Activated CD4-positive, alpha-beta T cell treated with anti-CD3 and anti-CD28 coated beads, Interleukin-2, amount 10 ng/mL, durations not matched to agents 24 days and 14 days (primary cell): ENCODE results near the gene NPFFR2. TPM values are rescaled to one million over a fixed set of nuclear protein-coding genes. Genes with fewer than 3 reads are reported as not detected.
"Not testable (repeated sequence)": the region's sequence is repeated elsewhere in the genome, so short reads cannot be mapped to it uniquely, and the experiment has no call there.

Source experiments
- DNase-seq: peaks from one replicate; pipeline ENCODE4 v3.0.0; 2022
- H3K27ac Mint-ChIP-seq: one replicate; pipeline ENCODE4 v1.8.0; 2022; ENCODE audit warnings: mild to moderate bottlenecking, mixed read lengths
- H3K27me3 Mint-ChIP-seq: one replicate; pipeline ENCODE4 v1.8.0; 2022; ENCODE audit warnings: mixed read lengths
- H3K36me3 Mint-ChIP-seq: one replicate; pipeline ENCODE4 v1.8.0; 2022; ENCODE audit warnings: low read depth, mild to moderate bottlenecking, mixed read lengths
- H3K4me1 Mint-ChIP-seq: one replicate; pipeline ENCODE4 v1.8.0; 2021; ENCODE audit warnings: mixed read lengths
- H3K4me3 Mint-ChIP-seq: one replicate; pipeline ENCODE4 v1.8.0; 2022; ENCODE audit warnings: mild to moderate bottlenecking, moderate library complexity, mixed read lengths
- H3K9me3 Mint-ChIP-seq: one replicate; pipeline ENCODE4 v1.8.0; 2021; ENCODE audit warnings: mixed read lengths
- intact Hi-C: fragments of 100-400 bp; cut with micrococcal nuclease; formaldehyde crosslinking; loops from one replicate; pipeline ENCODE4 v1.15.1; 2023
- total RNA-seq: library from RNA; stranded (reverse); gene quantifications from 2 replicates; pipeline ENCODE4 v1.2.3, GENCODE V29; 2022

The NPFFR2 gene
- total RNA-seq, 1 donor from 2014 or later = not detected

DNA sequence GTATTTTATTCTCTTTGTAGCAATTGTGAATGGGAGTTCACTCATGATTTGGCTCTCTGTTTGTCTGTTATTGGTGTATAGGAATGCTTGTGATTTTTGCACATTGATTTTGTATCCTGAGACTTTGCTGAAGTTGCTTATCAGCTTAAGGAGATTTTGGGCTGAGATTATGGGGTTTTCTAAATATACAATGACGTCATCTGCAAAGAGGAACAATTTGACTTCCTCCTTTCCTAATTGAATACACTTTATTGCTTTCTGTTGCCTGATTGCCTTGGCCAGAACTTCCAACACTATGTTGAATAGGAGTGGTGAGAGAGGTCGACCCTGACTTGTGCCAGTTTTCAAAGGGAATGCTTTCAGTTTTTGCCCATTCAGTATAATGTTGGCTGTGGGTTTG is 108.2 kb downstream of the NPFFR2 start:
- H3K27me3 Mint-ChIP-seq, intact Hi-C loops, H3K4me3 Mint-ChIP-seq: not testable (repeated sequence)

DNA sequence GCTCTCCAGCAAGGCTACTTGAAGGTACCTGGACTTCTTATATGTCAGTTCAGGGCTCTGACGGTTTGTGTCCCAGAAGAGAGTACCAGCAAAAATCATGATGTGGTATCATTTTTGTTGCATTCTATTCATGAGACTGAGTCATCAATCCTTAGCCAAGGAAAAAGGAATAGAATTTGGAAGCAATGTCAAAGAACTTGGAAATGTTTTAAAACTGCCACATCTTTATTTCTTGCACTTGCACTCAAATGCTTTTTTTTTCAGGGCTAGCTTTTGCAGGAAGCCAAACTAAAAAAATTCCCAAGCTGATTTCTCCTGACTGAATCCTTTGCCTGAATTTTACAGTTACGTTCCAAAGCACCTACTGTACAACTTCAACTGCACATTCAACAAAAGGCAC is 112.4 kb downstream of the NPFFR2 start:
- Mint-ChIP-seq H3K27me3 (no peaks in the 10 kb centered on the region), H3K4me1 (no peaks in the 10 kb centered on the region), H3K27ac (no peak overlapping the region), H3K36me3 (no peaks in the 10 kb centered on the region), H3K9me3 (no peaks in the 10 kb centered on the region), H3K4me3 (no peak overlapping the region)
- DNase-seq = no peak
- intact Hi-C loops = no loop called here

More for the DNA sequence above, 108.2 kb downstream of the NPFFR2 start:
- not testable (repeated sequence) for H3K4me1 Mint-ChIP-seq, H3K36me3 Mint-ChIP-seq, H3K27ac Mint-ChIP-seq, DNase-seq, H3K9me3 Mint-ChIP-seq

DNA sequence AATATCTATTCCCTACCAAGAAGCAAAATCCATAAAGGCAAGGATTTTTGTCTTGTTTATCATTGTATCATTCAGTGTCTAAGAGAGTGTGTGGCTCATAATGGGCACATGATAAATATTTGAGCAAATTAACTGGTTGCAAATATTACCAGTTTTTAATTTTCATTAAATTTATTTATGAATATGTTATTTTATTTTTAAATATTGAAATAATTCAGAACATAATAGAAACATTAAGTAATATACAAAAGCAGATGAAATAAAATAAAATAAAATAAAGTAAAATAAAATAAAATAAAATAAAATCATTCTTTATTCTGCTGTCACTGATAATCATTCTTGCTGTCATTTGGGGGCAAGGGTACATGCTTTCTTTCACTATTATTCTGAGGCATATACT is 120.9 kb downstream of the NPFFR2 start:
- Mint-ChIP-seq H3K4me1 (no peaks in the 10 kb centered on the region), H3K27me3 (no peaks in the 10 kb centered on the region), H3K36me3 (no peaks in the 10 kb centered on the region), H3K27ac (no peak overlapping the region), H3K4me3 (no peak overlapping the region), H3K9me3 (no peaks in the 10 kb centered on the region)
- no peak for DNase-seq
- intact Hi-C loops = no loop called here

GRCh38 chr4:72153634-72154033 is 121.8 kb downstream of the NPFFR2 start:
- H3K27ac Mint-ChIP-seq, H3K9me3 Mint-ChIP-seq, H3K36me3 Mint-ChIP-seq, H3K4me3 Mint-ChIP-seq, intact Hi-C loops, H3K27me3 Mint-ChIP-seq, H3K4me1 Mint-ChIP-seq, DNase-seq: not testable (repeated sequence)

- H3K4me1 Mint-ChIP-seq, H3K27ac Mint-ChIP-seq, H3K4me3 Mint-ChIP-seq, H3K27me3 Mint-ChIP-seq, DNase-seq, intact Hi-C loops, H3K36me3 Mint-ChIP-seq: not testable (repeated sequence)
- peaks cover 10% of the 10 kb centered on the region for H3K9me3 Mint-ChIP-seq
Measured at GRCh38 chr4:72169285-72169684, 137.5 kb downstream of the NPFFR2 start.

- Mint-ChIP-seq H3K4me3 (no peak overlapping the region), H3K9me3 (peaks cover 10% of the 10 kb centered on the region), H3K27ac (no peak overlapping the region), H3K36me3 (no peaks in the 10 kb centered on the region), H3K4me1 (no peaks in the 10 kb centered on the region), H3K27me3 (no peaks in the 10 kb centered on the region)
- intact Hi-C loops = no loop called here
- DNase-seq = no peak
Measured at GRCh38 chr4:72169861-72170260, 138.1 kb downstream of the NPFFR2 start.

- H3K36me3 Mint-ChIP-seq = no peaks in the 10 kb centered on the region
- intact Hi-C loops = no loop called here
- no peak overlapping the region for H3K27ac Mint-ChIP-seq
- H3K9me3 Mint-ChIP-seq = peaks cover 9% of the 10 kb centered on the region
- H3K4me3 Mint-ChIP-seq = no peak overlapping the region
- H3K4me1 Mint-ChIP-seq = no peaks in the 10 kb centered on the region
- DNase-seq = no peak
- no peaks in the 10 kb centered on the region for H3K27me3 Mint-ChIP-seq
Measured at GRCh38 chr4:72171761-72172160, 140.0 kb downstream of the NPFFR2 start.

- no peaks in the 10 kb centered on the region for H3K4me1 Mint-ChIP-seq
- no peaks in the 10 kb centered on the region for H3K27me3 Mint-ChIP-seq
- H3K27ac Mint-ChIP-seq = no peak overlapping the region
- H3K4me3 Mint-ChIP-seq = no peak overlapping the region
- peaks cover 3% of the 10 kb centered on the region for H3K9me3 Mint-ChIP-seq
- intact Hi-C loops = no loop called here
- no peaks in the 10 kb centered on the region for H3K36me3 Mint-ChIP-seq
- DNase-seq = no peak
Measured at GRCh38 chr4:72179342-72179741, 147.5 kb downstream of the NPFFR2 start.

- intact Hi-C loops = no loop called here
- no peaks in the 10 kb centered on the region for H3K9me3 Mint-ChIP-seq
- H3K4me3 Mint-ChIP-seq = no peak overlapping the region
- H3K27ac Mint-ChIP-seq = no peak overlapping the region
- H3K36me3 Mint-ChIP-seq = no peaks in the 10 kb centered on the region
- no peak for DNase-seq
- H3K4me1 Mint-ChIP-seq = no peaks in the 10 kb centered on the region
- no peaks in the 10 kb centered on the region for H3K27me3 Mint-ChIP-seq
Measured at GRCh38 chr4:72186714-72187113, 154.9 kb downstream of the NPFFR2 start.

- no peak overlapping the region for H3K27ac Mint-ChIP-seq
- H3K36me3 Mint-ChIP-seq = no peaks in the 10 kb centered on the region
- H3K4me3 Mint-ChIP-seq = no peak overlapping the region
- DNase-seq = no peak
- peaks cover 6% of the 10 kb centered on the region for H3K9me3 Mint-ChIP-seq
- H3K4me1 Mint-ChIP-seq = no peaks in the 10 kb centered on the region
- intact Hi-C loops = no loop called here
- H3K27me3 Mint-ChIP-seq = no peaks in the 10 kb centered on the region
Measured at GRCh38 chr4:72194046-72194445, 162.2 kb downstream of the NPFFR2 start.

GRCh38 chr4:72194453-72194852 is 162.7 kb downstream of the NPFFR2 start:
- no peak for DNase-seq
- H3K27me3 Mint-ChIP-seq = no peaks in the 10 kb centered on the region
- H3K4me1 Mint-ChIP-seq = no peaks in the 10 kb centered on the region
- no peaks in the 10 kb centered on the region for H3K36me3 Mint-ChIP-seq
- no peak overlapping the region for H3K4me3 Mint-ChIP-seq
- intact Hi-C loops = no loop called here
- H3K27ac Mint-ChIP-seq = no peak overlapping the region
- peaks cover 6% of the 10 kb centered on the region for H3K9me3 Mint-ChIP-seq

Other genes with a start within 250 kb of the NPFFR2 start
- gene GC, start 247.9 kb upstream of the NPFFR2 start, total RNA-seq = not detected in 2 replicates